Breast epithelium (tissue), 4 donors: ENCODE data around the gene TTC27. TPM values are rescaled to one million over a fixed set of nuclear protein-coding genes. Genes with fewer than 3 reads are reported as not detected.

Experiments used
- DNase-seq, 2 donors: peaks; one replicate each; pipeline ENCODE4 v3.0.0-alpha.2; 2019; ENCODE audit warnings: low spot score in 2 of 2
- H3K27ac ChIP-seq, 2 donors: fragments of 200-600 bp; sonication (generic) in 1 of 2; one replicate each; pipeline ENCODE4 v1.5.1; 2016 to 2019; ENCODE audit warnings: mild to moderate bottlenecking in 1 of 2
- H3K27me3 ChIP-seq, 2 donors: fragments of 200-600 bp; sonication (generic) in 1 of 2; one replicate each; pipeline versions ENCODE4 v1.5.1 to v1.6.0; 2017 to 2019; ENCODE audit warnings: control low read depth in 1 of 2, mild to moderate bottlenecking in 1 of 2
- H3K36me3 ChIP-seq: fragments of 200-600 bp; one replicate; pipeline ENCODE4 v1.5.1; 2019
- H3K4me1 ChIP-seq, 2 donors: fragments of 200-600 bp; sonication (generic); one replicate each; pipeline ENCODE4 v1.5.1; 2016 to 2019; ENCODE audit warnings: control low read depth in 1 of 2
- H3K4me3 ChIP-seq, 3 donors: fragments of 200-600 bp; sonication (generic); 1 replicate in 2 of 3; 2 replicates in 1 of 3; pipeline ENCODE4 v1.5.1; 2016 to 2019; ENCODE audit warnings: mild to moderate bottlenecking in 3 of 3, moderate library complexity in 2 of 3
- H3K9me3 ChIP-seq, 2 donors: fragments of 200-600 bp; sonication (generic) in 1 of 2; one replicate each; pipeline ENCODE4 v1.5.1; 2016 to 2019; ENCODE audit warnings: control low read depth in 1 of 2
- CTCF ChIP-seq, 3 donors: fragments of 450-650 bp; IDR thresholded peaks; one replicate each; pipeline ENCODE4 v1.5.1; 2016 to 2017; ENCODE audit warnings: antibody characterized with exemption in 3 of 3, mild to moderate bottlenecking in 3 of 3, moderate library complexity in 3 of 3
- POLR2A ChIP-seq: fragments of 450-650 bp; IDR thresholded peaks from one replicate; pipeline ENCODE4 v1.6.1; 2016; ENCODE audit warnings: antibody characterized with exemption, mild to moderate bottlenecking, moderate library complexity
- POLR2AphosphoS5 ChIP-seq, 3 donors: sonication (generic); formaldehyde crosslinking; IDR thresholded peaks; one replicate each; pipeline ENCODE4 v1.6.1; 2017; ENCODE audit warnings: antibody characterized with exemption in 3 of 3
- intact Hi-C: fragments of 100-400 bp; cut with DNase I; formaldehyde crosslinking; loops from one replicate; pipeline ENCODE4 v1.15.1; 2023; ENCODE audit warnings: low total_unique reads
- total RNA-seq, 3 donors: library from RNA; depleted of rRNA; stranded (reverse); fragments of >200 nt; gene quantifications; one replicate each; pipeline ENCODE4 v1.1.0, GENCODE V29; 2016

Gene TTC27
- total RNA-seq, 3 donors from 2014 or later = 16.5 to 29.6 (median 19.0) TPM

DNA sequence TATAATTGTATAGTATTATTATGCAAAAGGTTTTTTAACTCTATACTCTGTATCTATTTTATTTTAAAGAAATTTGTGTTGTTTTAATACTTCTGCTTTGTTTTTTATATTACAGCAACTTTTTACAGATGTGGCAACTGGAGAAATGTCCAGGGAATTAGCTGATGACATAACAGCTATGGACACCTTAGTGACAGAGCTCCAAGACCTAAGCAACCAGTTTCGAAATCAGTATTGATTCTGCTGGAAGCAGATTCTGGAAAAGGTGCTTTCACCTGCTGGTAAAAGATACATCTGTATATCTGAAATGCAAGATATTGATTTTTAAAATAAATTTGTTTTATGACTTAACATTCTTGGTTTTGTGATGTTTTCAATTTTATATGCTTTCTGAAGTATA, 192.9 kb downstream of the TTC27 start:
- DNase-seq = no peak
- H3K4me3 ChIP-seq = no peak overlapping the region
- no peaks in the 10 kb centered on the region for H3K36me3 ChIP-seq
- intact Hi-C loops = no loop called here
- no peaks in the 10 kb centered on the region for H3K9me3 ChIP-seq
- no peak overlapping the region for H3K27ac ChIP-seq
- no peaks in the 10 kb centered on the region for H3K27me3 ChIP-seq
- no peak for TF ChIP-seq CTCF (IDR thresholded peaks at IDR 0.05)
- TF ChIP-seq POLR2AphosphoS5 (IDR thresholded peaks at IDR 0.05) = no peak
- no peak for TF ChIP-seq POLR2A
- no peaks in the 10 kb centered on the region for H3K4me1 ChIP-seq

- TF ChIP-seq POLR2AphosphoS5 (IDR thresholded peaks at IDR 0.05) = no peak
- TF ChIP-seq CTCF (IDR thresholded peaks at IDR 0.05) = no peak
- TF ChIP-seq POLR2A = no peak
- intact Hi-C loops = no loop called here
- Histone ChIP-seq H3K36me3 (no peaks in the 10 kb centered on the region), H3K27ac (no peak overlapping the region), H3K9me3 (peaks cover 0 to 11% of the 10 kb centered on the region in 2 donors), H3K4me3 (no peak overlapping the region), H3K27me3 (no peaks in the 10 kb centered on the region), H3K4me1 (no peaks in the 10 kb centered on the region)
- no peak for DNase-seq
Measured at GRCh38 chr2:32824070-32824809, 196.4 kb downstream of the TTC27 start.

GRCh38 chr2:32825291-32825712, 197.5 kb downstream of the TTC27 start:
- no peaks in the 10 kb centered on the region for H3K4me1 ChIP-seq
- no peaks in the 10 kb centered on the region for H3K36me3 ChIP-seq
- no peaks in the 10 kb centered on the region for H3K27me3 ChIP-seq
- intact Hi-C loops = no loop called here
- TF ChIP-seq CTCF (IDR thresholded peaks at IDR 0.05) (no peak), POLR2AphosphoS5 (IDR thresholded peaks at IDR 0.05) (no peak), POLR2A (no peak)
- peaks cover 0 to 14% of the 10 kb centered on the region in 2 donors for H3K9me3 ChIP-seq
- DNase-seq = no peak
- no peak overlapping the region for H3K4me3 ChIP-seq
- H3K27ac ChIP-seq = no peak overlapping the region

DNA sequence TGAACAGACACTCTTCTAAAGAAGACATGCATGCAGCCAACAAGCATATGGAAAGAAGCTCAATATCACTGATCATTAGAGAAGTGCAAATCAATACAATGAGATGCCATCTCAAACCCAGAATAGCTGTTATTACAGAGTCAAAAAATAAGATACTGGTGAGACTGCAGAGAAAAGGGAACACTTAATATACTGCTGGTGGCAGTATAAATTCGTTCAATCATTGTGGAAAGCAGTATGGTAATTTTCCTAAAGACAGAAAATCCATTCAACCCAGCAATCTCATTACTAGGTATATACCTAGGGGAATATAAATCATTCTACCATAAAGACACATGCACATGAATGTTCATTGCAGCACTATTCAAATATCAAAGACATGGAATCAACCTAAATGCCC, 202.3 kb downstream of the TTC27 start:
- intact Hi-C loops = no loop called here
- DNase-seq = no peak
- Histone ChIP-seq H3K27me3 (no peaks in the 10 kb centered on the region), H3K9me3 (peaks cover 0 to 14% of the 10 kb centered on the region in 2 donors), H3K4me1 (no peaks in the 10 kb centered on the region), H3K4me3 (no peak overlapping the region), H3K36me3 (no peaks in the 10 kb centered on the region), H3K27ac (no peak overlapping the region)
- TF ChIP-seq POLR2AphosphoS5 (IDR thresholded peaks at IDR 0.05) = no peak
- TF ChIP-seq CTCF (IDR thresholded peaks at IDR 0.05) = no peak
- no peak for TF ChIP-seq POLR2A

DNA sequence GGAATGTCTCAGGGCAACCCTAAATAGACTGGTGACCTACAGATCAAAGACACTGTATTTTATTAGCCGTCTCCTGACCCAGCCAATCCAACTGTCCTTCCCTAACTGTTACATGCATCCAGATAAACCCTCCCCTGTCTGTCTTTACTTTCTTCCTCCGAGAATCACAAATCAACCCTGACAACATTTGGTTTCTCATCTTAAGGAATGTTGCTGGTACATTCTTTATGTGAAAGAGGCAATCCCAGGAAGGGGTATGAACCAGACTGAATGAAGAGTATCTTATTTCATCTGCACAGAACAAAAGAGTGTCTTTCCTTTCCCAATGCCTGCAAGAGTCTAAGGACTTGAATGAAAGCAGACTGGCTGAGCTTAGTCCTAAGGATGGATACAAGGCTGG, 205.0 kb downstream of the TTC27 start:
- intact Hi-C loops = no loop called here
- H3K27me3 ChIP-seq = no peaks in the 10 kb centered on the region
- H3K36me3 ChIP-seq = no peaks in the 10 kb centered on the region
- no peak overlapping the region for H3K4me3 ChIP-seq
- no peaks in the 10 kb centered on the region for H3K4me1 ChIP-seq
- DNase-seq = no peak
- no peak for TF ChIP-seq POLR2A
- peaks cover 0 to 14% of the 10 kb centered on the region in 2 donors for H3K9me3 ChIP-seq
- H3K27ac ChIP-seq = no peak overlapping the region
